Right atrium auricular region (tissue), 2 donors: ENCODE measurements around the gene PURA. TPM values are rescaled to one million over a fixed set of nuclear protein-coding genes. Genes with fewer than 3 reads are reported as not detected.

Experiments
- DNase-seq: peaks from one replicate; pipeline ENCODE4 v3.0.0-alpha.2; 2019; ENCODE audit warnings: low spot score
- H3K27ac ChIP-seq, 2 donors: fragments of 200-600 bp; sonication (generic); 1 replicate in 1 of 2; 2 replicates in 1 of 2; pipeline ENCODE4 v1.5.1; 2016 to 2019
- H3K27me3 ChIP-seq, 2 donors: fragments of 200-600 bp; sonication (generic); one replicate each; pipeline versions ENCODE4 v1.5.1 to v1.6.0; 2017 to 2019
- H3K36me3 ChIP-seq: fragments of 200-600 bp; sonication (generic); one replicate; pipeline ENCODE4 v1.5.1; 2016
- H3K4me1 ChIP-seq, 2 donors: fragments of 200-600 bp; sonication (generic); one replicate each; pipeline versions ENCODE4 v1.5.1 to v1.6.0; 2017 to 2019
- H3K4me3 ChIP-seq, 2 donors: fragments of 200-600 bp; sonication (generic); 1 replicate in 1 of 2; 2 replicates in 1 of 2; pipeline ENCODE4 v1.5.1; 2017 to 2019; ENCODE audit warnings: mild to moderate bottlenecking in 1 of 2, moderate library complexity in 1 of 2
- H3K9me3 ChIP-seq, 2 donors: fragments of 200-600 bp; sonication (generic); one replicate each; pipeline ENCODE4 v1.5.1; 2019
- CTCF ChIP-seq, 2 donors: fragments of 200-600 bp; sonication (generic); IDR thresholded peaks; one replicate each; pipeline ENCODE4 v1.5.1; 2019; ENCODE audit warnings: antibody characterized with exemption in 2 of 2
- total RNA-seq, 2 donors: library from RNA; depleted of rRNA; stranded (reverse); fragments of >200 nt; gene quantifications; one replicate each; pipeline ENCODE4 v1.1.0, GENCODE V29; 2016

The PURA gene
- total RNA-seq, 2 donors from 2014 or later, result 23.9 to 25.1 TPM

- no peak for DNase-seq
- H3K27ac ChIP-seq, result no peak overlapping the region
- H3K9me3 ChIP-seq, result no peaks in the 10 kb centered on the region
- no peak overlapping the region for H3K4me3 ChIP-seq
- H3K4me1 ChIP-seq, result peaks cover 0 to 16% of the 10 kb centered on the region in 2 donors
- no peak for TF ChIP-seq CTCF (IDR thresholded peaks at IDR 0.05)
- no peaks in the 10 kb centered on the region for H3K36me3 ChIP-seq
- no peaks in the 10 kb centered on the region for H3K27me3 ChIP-seq
These were observed 12.6 kb downstream of the PURA start for GRCh38 chr5:140126315-140127012.

DNA sequence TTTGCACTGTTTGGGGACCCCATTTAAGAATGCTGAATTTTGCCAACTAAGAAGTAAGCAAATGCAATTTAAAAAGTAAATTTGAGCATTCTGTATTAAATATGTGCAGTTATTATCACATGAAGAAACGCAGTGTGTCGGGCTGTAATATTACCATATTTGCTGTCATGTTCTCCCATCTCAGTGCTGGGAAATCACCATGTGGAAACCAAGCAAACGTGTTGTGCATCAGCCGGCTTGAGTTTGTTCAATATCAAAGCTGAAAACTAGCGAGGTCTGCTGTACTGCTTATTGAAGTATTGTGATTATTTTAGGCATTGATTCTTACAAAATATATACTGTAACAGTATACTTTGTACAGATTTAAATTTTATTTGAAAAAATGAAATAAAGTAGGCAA, 14.5 kb downstream of the PURA start:
- Histone ChIP-seq H3K4me3 (no peak overlapping the region), H3K4me1 (peaks cover 0 to 33% of the 10 kb centered on the region in 2 donors), H3K27ac (no peak overlapping the region), H3K27me3 (no peaks in the 10 kb centered on the region), H3K9me3 (no peaks in the 10 kb centered on the region), H3K36me3 (no peaks in the 10 kb centered on the region)
- DNase-seq, result no peak
- no peak for TF ChIP-seq CTCF (IDR thresholded peaks at IDR 0.05)

GRCh38 chr5:140130949-140131733, 17.2 kb downstream of the PURA start:
- Histone ChIP-seq H3K4me1 (peaks cover 0 to 25% of the 10 kb centered on the region in 2 donors), H3K4me3 (no peak overlapping the region), H3K27ac (no peak overlapping the region), H3K9me3 (no peaks in the 10 kb centered on the region), H3K27me3 (no peaks in the 10 kb centered on the region), H3K36me3 (no peaks in the 10 kb centered on the region)
- DNase-seq, result no peak
- no peak for TF ChIP-seq CTCF (IDR thresholded peaks at IDR 0.05)

DNA sequence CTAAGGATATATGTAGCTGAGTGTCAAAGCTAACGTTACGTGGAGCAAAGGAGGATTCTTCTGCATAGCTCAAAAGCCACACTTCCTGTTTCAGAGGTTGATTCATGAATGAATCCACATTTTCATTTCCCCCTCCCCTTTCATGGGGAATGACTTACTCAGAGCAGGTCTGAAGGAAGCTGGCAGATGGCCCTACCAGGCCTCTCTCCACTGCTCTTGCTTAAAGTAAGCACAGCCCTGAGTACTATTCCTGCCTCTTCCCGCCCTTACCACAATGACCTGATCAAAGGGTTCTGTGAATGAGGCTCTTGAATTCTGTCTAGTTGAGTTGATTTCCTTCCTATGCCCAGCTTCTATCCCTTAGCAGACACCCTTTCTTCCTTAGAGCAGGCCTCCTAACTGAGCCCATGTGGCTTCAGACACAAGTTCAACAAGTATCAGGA, 18.1 kb downstream of the PURA start:
- H3K27me3 ChIP-seq, result no peaks in the 10 kb centered on the region
- no peak overlapping the region for H3K27ac ChIP-seq
- TF ChIP-seq CTCF (IDR thresholded peaks at IDR 0.05), result no peak
- peaks cover 0 to 25% of the 10 kb centered on the region in 2 donors for H3K4me1 ChIP-seq
- no peaks in the 10 kb centered on the region for H3K36me3 ChIP-seq
- no peak overlapping the region for H3K4me3 ChIP-seq
- no peaks in the 10 kb centered on the region for H3K9me3 ChIP-seq
- DNase-seq, result no peak

DNA sequence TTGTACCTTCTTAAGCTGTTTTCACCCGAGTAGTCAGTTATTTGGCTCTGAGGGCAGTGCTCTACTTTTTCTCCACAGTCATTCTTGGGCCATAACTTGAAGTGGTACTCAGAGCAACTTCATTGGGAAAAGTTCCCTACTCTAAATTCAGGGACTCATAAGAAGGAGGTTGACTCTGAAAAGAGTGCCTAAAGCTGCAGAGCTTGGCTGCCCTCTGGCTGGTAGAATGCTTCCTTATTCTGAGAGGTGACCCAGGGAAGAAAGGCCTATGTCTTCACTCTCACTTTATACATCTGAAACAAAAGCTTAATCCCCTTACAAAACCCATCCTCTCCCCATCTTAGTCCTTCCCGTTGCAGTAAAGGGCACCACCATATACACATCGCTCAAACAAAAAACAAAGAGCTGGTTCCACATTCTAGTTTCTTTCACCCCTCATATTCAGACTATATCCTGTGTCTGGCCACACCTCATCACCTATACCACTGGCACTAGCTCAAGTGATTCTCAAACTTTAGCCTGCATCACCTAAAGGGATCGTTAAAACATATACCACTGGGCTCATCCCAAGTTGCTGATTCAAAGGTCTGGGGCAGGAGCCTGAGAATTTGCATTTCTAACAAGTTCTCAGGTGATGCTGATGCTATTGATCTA, 19.7 kb downstream of the PURA start:
- peaks cover 0 to 25% of the 10 kb centered on the region in 2 donors for H3K4me1 ChIP-seq
- no peak for TF ChIP-seq CTCF (IDR thresholded peaks at IDR 0.05)
- H3K4me3 ChIP-seq, result no peak overlapping the region
- DNase-seq, result no peak
- no peaks in the 10 kb centered on the region for H3K36me3 ChIP-seq
- H3K27me3 ChIP-seq, result no peaks in the 10 kb centered on the region
- H3K9me3 ChIP-seq, result no peaks in the 10 kb centered on the region
- H3K27ac ChIP-seq, result no peak overlapping the region
